ENCODE measurements around the gene SMIM20.
"Not testable (repeated sequence)": the region's sequence is repeated elsewhere in the genome, so short reads cannot be mapped to it uniquely, and the experiment has no call there.

Gene SMIM20

GRCh38 chr4:25913851-25914669 lies at the start of gene SMIM20:
TSS of gene SMIM20 (plus strand) at chr4:25914220. CDS start at chr4:25914314, 94 bp downstream.
- DNase-seq (ENCODE audit: low read depth): peak; percentile 87

GRCh38 chr4:25865586-25865985 lies 48.4 kb upstream of the SMIM20 start:
- DNase-seq (ENCODE audit: low read depth): no peak

GRCh38 chr4:25866401-25866800 lies 47.6 kb upstream of the SMIM20 start:
- not testable (repeated sequence) for DNase-seq (ENCODE audit: low read depth)

DNA sequence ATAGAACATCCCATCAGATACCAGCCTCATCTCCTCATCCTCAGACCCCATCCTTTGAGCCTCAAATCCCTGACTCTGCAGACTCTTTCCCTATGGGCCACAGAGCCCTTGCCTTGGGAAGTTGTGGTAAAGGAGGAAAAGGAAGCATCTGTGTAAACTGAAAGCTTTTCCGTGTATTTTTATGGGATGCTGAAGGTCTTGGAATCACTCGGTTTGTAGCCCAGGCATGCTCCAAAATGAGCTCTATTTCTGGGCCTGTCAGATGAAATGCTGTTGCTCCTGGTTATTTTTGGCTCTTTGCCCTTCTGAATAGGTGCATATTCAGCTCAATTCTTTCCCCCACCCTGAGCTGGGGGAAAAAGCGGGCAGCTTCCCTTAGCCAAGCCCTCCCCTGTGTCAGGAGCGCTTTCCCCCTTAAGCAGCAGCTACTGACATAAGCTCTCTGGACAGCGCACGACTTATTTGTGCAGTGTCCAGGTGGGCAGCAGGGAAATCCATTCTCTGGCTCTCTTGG lies 46.2 kb upstream of the SMIM20 start:
- DNase-seq (ENCODE audit: low read depth): no peak

DNA sequence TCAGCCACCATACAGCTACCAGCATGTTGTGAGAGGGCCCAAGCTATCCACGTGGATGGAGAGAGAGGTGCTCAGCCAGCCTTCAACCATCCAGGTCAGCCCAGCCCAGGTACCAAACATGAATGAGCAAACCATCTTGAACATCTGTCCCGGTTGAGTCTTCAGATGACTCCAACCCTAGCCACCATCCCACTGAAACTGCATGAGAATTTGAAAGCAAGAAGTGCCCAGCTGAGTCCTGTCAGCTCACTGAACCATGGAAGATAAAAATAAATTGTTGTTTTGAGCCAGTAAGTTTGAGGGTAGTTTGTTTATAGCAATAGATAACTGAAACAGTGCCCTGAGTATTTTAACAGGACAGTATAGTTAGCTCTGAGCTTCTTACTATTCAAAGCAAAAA lies 43.9 kb upstream of the SMIM20 start:
- no peak for DNase-seq (ENCODE audit: low read depth)

DNA sequence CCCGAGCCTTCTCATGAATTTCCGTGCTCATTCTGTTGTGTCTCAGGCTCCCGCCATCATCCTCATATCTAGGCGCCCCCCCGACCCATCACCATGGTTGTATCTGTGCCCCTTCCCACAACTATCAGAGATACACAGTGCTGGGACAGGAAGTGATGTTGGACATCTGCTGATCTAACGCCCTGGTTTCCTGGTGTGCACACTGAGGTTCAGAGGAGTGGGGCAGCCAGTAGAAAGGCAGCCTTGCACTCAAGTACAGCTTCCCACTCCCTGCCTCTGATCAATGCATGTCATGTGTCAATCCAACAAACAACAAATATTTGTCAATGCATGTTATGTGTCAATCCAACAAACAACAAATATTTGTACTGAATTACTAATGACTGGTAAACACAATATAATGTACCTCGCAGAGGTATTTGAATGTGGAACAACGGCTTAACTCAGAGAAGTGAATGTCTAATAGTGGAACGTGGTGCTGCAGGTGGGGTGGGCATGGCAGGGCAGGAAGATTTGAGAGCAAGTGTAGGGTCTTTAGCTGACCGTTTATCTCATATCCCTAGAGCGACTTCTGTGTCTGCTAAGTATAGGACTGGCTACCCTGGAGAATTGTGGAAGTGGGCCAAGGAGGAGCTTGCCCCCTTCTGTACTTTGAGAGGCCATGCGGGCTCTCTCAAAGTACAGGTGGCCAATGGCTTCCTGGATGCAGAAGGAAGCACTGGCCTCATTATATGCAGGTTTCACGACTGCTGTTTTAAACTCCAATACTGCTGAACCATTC lies 41.0 kb upstream of the SMIM20 start:
- DNase-seq (ENCODE audit: low read depth): no peak

GRCh38 chr4:25873632-25874129 lies 40.3 kb upstream of the SMIM20 start:
- no peak for DNase-seq (ENCODE audit: low read depth)

GRCh38 chr4:25874655-25875054 lies 39.4 kb upstream of the SMIM20 start:
- no peak for DNase-seq (ENCODE audit: low read depth)

- DNase-seq (ENCODE audit: low read depth): no peak
These were observed 38.7 kb upstream of the SMIM20 start for GRCh38 chr4:25875281-25875745.

DNA sequence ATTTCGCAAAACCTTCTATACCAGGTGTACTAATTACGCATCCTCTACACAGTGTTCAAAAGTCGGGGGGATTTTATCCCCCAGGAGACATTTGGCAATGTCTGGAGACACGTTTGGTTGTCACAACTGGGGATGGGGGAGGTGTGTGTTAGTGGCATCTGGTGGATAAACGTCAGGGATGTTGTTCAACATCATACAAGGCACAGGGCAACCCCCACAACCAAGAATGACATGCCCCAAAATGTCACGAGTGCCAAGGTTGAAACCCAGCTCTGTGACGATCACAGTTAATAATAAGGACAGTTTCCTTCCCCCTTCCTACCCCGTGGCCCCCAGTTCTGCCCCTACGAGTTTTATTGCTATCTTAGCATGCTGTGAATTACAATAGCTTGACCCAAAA lies 35.3 kb upstream of the SMIM20 start:
- DNase-seq (ENCODE audit: low read depth): no peak

GRCh38 chr4:25879091-25879584 lies 34.9 kb upstream of the SMIM20 start:
- no peak for DNase-seq (ENCODE audit: low read depth)

DNA sequence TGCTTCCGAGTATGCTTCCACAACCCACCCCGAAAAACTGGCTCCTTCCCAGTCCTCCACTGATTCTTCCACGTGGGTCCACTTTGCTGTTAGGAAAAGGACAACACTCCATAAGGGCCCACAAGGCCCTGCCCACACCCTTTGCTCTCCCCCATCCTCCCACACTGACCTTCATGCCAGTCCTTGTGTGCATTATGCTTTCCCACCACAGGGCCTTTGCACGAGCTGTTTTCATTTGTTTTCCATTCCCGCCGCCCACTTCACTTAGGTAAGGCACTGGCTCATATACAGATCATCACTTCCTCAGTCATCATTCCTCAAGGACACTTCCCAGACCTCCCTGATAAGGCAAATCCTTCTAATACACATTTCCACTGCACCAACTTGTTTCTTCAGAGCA lies 34.4 kb upstream of the SMIM20 start:
- no peak for DNase-seq (ENCODE audit: low read depth)

- DNase-seq (ENCODE audit: low read depth): no peak
These were observed 33.9 kb upstream of the SMIM20 start for GRCh38 chr4:25879991-25880651.

DNA sequence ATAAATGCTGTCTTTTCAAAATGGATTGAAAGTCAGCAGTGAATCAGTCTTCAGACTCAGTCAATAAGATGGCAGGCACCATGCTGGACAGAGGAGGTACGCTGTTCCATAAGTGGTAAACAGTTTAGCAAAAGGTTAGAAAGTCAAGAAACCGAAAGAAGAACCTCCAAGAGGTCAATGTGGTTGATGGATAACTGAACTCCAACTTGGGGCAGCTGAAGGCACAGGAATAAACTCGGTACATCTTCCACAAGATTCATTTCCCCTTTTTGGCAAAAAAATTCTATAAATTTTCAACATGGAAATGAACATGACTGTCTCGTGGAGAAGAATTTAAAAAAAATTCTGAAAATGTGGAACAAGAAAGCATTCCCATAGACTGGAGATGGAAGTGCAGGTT lies 32.8 kb upstream of the SMIM20 start:
- DNase-seq (ENCODE audit: low read depth): no peak

- DNase-seq (ENCODE audit: low read depth): no peak
These were observed 31.8 kb upstream of the SMIM20 start for GRCh38 chr4:25882226-25882625.

- DNase-seq (ENCODE audit: low read depth): no peak
These were observed 30.5 kb upstream of the SMIM20 start for GRCh38 chr4:25883565-25883964.

GRCh38 chr4:25884031-25884782 lies 29.8 kb upstream of the SMIM20 start:
- no peak for DNase-seq (ENCODE audit: low read depth)

DNA sequence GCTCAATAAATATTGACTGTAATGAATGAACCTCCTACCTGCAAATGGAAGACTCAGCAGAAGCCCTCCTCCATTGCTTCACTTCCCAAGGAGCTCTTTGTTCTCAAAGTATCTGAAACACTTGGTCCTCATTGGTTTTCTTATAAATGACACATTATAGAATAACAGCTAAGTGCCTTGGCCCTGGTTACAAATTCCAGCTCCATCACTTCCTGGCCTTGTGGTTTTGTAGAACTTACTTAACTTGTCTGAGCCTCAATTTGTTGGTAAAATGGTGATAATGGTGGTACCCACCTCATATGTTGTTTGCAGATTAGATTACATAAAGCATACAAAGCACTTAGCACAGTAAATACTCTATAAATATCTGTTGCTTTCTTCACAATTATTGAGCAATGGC lies 25.2 kb upstream of the SMIM20 start:
- no peak for DNase-seq (ENCODE audit: low read depth)

DNA sequence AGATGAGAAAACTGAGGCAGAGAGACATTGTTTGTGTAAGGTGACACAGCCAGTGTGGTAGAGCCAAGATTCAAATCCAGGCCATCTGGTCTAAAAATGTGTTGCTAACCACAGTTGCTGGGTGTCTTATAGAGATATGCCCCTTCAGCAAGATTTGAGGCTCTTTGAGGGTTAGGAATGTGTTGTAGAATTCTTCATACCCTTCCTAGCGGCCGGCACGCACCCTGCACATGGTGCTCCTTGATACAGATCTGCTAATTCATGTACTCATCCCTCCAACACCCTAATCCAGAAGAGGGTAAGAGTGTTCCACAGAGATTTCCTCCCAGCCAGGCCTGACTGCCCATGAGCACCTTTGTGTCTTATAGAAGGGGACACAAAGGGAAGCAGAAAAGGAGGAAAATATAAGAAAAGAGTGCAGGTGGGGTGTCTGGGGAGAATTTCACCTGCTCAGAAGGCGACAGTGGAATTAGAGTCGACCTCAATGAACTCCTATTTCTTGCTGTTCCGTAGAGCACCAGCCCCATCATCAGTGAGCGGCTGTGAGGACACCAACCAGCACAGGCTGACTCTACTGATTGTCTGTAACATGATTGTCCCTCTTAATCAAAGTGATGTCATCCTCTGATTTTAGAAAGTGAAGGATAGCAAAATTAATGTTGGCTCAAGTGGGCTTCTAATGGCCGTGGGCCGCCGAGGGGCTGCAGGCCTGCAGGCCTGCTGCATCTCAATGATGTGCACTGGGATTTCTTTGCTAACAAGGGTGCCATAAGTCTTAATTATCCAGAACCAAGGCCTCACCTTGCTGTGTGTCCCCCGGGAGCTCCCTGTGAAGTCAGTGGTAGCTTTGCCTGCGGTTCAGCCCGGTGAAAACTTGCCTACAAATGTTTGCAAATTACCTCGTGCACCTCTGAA lies 24.2 kb upstream of the SMIM20 start:
- no peak for DNase-seq (ENCODE audit: low read depth)

Measured in T-helper 22 cell (primary cell).